GM03348 (cell line): ENCODE results near the gene VRK3.

Experiments
- DNase-seq: peaks from one replicate; pipeline ENCODE4 v3.0.0; 2012; ENCODE audit warnings: low spot score

Gene VRK3

GRCh38 chr19:49929611-49930482 is 95.3 kb downstream of the VRK3 start:
- DNase-seq = peak; percentile 96

DNA sequence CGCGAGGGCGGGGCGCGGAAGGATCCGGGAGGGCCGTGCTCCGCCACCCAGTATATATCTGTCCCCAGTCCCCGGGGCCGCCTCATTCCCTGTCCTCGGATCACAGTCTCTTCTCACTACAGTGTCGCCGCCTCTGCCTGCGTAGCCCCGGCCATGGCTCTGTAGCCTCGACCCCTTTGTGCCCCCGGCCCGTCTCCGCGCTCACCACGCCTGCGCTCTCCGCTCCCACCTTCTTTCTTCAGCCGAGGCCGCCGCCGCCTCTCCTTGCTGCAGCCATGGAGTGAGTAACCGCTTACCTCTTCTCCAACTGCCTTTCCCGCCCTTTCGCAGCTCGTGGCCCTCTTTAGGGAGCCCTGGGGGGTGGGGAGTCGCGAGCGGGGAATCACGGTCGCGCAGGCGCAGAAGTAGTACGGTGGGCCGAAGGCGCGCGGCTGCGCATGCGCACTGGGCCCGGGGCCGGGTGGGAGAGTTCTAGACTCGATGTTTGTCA is 96.0 kb downstream of the VRK3 start, which contains the start of the genes ATF5 and NUP62:
Gene ATF5 (plus strand): TSS at position 85 of the 490 bp plus-strand sequence. CDS start 1,646 bp downstream, outside the sequence.
Gene NUP62 (minus strand): TSS at position 384 of the 490 bp plus-strand sequence. CDS start 19,697 bp downstream, outside the sequence.
- DNase-seq = peak; percentile 100

GRCh38 chr19:49927526-49928264 is 97.5 kb downstream of the VRK3 start:
- no peak for DNase-seq

DNA sequence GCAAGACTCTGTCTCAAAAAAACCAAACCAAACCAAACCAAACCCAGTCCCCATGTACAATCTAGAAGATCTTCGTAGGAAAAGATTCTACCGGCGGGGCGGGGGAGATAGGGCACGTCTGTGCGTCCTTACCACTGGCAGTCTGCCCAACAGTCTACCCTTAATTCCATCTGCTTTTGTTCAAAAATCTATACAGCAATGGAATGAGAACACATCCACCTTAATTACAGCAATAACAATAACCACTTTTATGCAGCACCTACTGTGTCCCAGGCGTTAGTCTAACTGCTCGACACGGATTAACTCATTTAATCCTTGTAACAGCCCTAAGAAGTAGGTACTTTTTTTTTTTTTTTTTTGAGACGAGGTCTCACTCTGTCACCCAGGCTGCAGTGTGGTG is 98.7 kb downstream of the VRK3 start:
- no peak for DNase-seq
